Measurements from ENCODE around the gene ATXN2.
A peak's percentile ranks its signal among the peaks of the same experiment; 100 is the strongest.

ATXN2 gene

DNA sequence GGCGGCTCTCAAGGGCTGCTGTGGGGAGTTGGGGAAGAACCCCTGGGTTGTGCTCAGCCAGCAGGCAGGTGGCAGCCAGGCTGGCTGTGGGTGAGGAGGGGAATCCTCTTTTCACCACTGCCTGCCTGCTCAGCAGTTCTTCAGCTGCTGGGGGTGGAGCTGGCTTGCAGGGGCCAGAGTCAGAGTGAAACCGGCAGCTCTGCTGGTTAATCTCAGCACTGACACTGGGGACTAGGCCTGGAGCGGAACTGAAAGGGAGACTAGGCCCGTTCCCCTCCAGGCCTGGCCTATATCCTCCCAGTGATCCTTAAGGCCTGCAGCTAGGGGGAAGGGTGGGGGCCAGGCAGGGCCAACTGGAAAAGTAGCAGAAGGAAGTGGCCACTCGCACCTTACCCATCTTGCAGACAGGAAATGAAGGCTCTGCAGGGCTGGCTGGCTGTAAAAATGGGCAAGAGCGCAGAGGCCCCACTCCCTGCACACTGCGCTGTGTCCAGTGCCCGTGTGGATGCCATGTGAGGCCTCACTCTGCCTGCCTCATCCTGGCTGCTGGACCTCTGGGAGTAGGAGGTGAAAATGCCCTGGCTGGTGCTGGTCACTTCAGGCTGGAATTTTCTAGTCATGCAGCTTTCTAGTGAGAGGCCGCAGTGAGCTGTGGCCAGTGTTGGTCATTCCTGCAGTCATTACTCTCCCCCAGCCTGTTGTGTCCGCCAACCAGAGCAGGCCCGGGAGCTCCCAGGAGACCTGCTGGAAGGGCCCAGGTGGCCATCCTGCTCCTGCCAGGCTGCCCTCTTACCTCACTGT is 154.0 kb downstream of the ATXN2 start:
- no peak for TF ChIP-seq CTCF (IDR thresholded peaks at IDR 0.05; ENCODE audit: low read depth, low read length)
- H3K4me3 ChIP-seq (ENCODE audit: low read depth, low read length): no peak overlapping the region
- peaks cover 28% of the 10 kb centered on the region for H3K4me1 ChIP-seq
- H3K36me3 ChIP-seq: peaks cover 53% of the 10 kb centered on the region
- DNase-seq: peak; percentile 63
- no peaks in the 10 kb centered on the region for H3K27me3 ChIP-seq
- H3K9me3 ChIP-seq: no peaks in the 10 kb centered on the region

GRCh38 chr12:111444314-111444924 is 154.7 kb downstream of the ATXN2 start:
- peaks cover 25% of the 10 kb centered on the region for H3K4me1 ChIP-seq
- no peaks in the 10 kb centered on the region for H3K9me3 ChIP-seq
- TF ChIP-seq CTCF (IDR thresholded peaks at IDR 0.05; ENCODE audit: low read depth, low read length): no peak
- no peaks in the 10 kb centered on the region for H3K27me3 ChIP-seq
- no peak for DNase-seq
- H3K36me3 ChIP-seq: peaks cover 50% of the 10 kb centered on the region
- no peak overlapping the region for H3K4me3 ChIP-seq (ENCODE audit: low read depth, low read length)

GRCh38 chr12:111443586-111443985 is 155.5 kb downstream of the ATXN2 start:
- H3K36me3 ChIP-seq: peaks cover 46% of the 10 kb centered on the region
- DNase-seq: no peak
- H3K4me3 ChIP-seq (ENCODE audit: low read depth, low read length): no peak overlapping the region
- H3K27me3 ChIP-seq: no peaks in the 10 kb centered on the region
- H3K4me1 ChIP-seq: peaks cover 25% of the 10 kb centered on the region
- no peaks in the 10 kb centered on the region for H3K9me3 ChIP-seq
- TF ChIP-seq CTCF (IDR thresholded peaks at IDR 0.05; ENCODE audit: low read depth, low read length): no peak

GRCh38 chr12:111443086-111443485 is 156.0 kb downstream of the ATXN2 start:
- TF ChIP-seq CTCF (IDR thresholded peaks at IDR 0.05; ENCODE audit: low read depth, low read length): no peak
- Histone ChIP-seq H3K36me3 (peaks cover 41% of the 10 kb centered on the region), H3K4me3 (ENCODE audit: low read depth, low read length) (no peak overlapping the region), H3K9me3 (no peaks in the 10 kb centered on the region), H3K27me3 (no peaks in the 10 kb centered on the region), H3K4me1 (peaks cover 29% of the 10 kb centered on the region)
- no peak for DNase-seq

- no peak for DNase-seq
- peaks cover 35% of the 10 kb centered on the region for H3K36me3 ChIP-seq
Observed at GRCh38 chr12:111442301-111443045, 156.6 kb downstream of the ATXN2 start.

More at GRCh38 chr12:111442301-111443045, 156.6 kb downstream of the ATXN2 start:
- H3K9me3 ChIP-seq: no peaks in the 10 kb centered on the region
- no peaks in the 10 kb centered on the region for H3K27me3 ChIP-seq
- TF ChIP-seq CTCF (IDR thresholded peaks at IDR 0.05; ENCODE audit: low read depth, low read length): no peak
- peaks cover 29% of the 10 kb centered on the region for H3K4me1 ChIP-seq
- no peak overlapping the region for H3K4me3 ChIP-seq (ENCODE audit: low read depth, low read length)

Measured in BE2C (cell line).